Measurements from ENCODE around the gene ZNF133. TPM values are rescaled to one million over a fixed set of nuclear protein-coding genes. Genes with fewer than 3 reads are reported as not detected.

ZNF133 gene
- total RNA-seq, 1 experiment from 2014 or later, result 9.3 TPM

DNA sequence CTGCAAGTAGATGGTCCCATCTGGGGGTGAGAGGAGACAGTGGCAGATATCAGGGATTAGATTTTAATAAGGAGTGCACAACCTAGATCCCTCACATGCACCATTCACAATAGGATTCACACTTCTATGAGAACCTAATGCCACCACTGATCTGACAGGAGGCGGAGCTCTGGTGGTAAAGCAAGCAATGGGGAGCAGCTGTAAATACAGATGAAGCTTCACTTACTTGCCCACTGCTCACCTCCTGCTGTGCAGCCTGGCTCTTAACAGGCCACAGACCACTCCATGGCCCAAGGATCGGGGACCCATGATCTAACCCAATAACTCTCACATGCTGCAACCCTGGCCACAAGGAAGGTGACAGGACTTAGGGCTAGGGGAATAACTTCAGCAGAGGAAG is 75.4 kb downstream of the ZNF133 start:
- Histone ChIP-seq H3K27me3 (replicated peaks; ENCODE audit: insufficient read depth, low read depth, low read length, poor library complexity) (no peaks in the 10 kb centered on the region), H3K36me3 (ENCODE audit: insufficient read depth, low read length, poor library complexity, severe bottlenecking) (no peaks in the 10 kb centered on the region), H3K27ac (ENCODE audit: low read depth, low read length, poor library complexity, severe bottlenecking) (no peak overlapping the region), H3K4me3 (ENCODE audit: low read depth, low read length, poor library complexity, severe bottlenecking) (no peak overlapping the region), H3K9me3 (ENCODE audit: low read depth, low read length, poor library complexity, severe bottlenecking) (no peaks in the 10 kb centered on the region), H3K4me1 (ENCODE audit: insufficient read depth, low read length, poor library complexity, severe bottlenecking) (no peaks in the 10 kb centered on the region)
- POLR2A ChIA-PET (ENCODE audit: low non-redundant PET), result no interaction called here
- CTCF ChIA-PET, result no interaction called here
- DNase-seq (ENCODE audit: low spot score), result no peak
- no peak for TF ChIP-seq EZH2 (IDR thresholded peaks at IDR 0.05; ENCODE audit: borderline replicate concordance, low read depth, low read length, poor library complexity, severe bottlenecking)
- TF ChIP-seq, protein P1, sequence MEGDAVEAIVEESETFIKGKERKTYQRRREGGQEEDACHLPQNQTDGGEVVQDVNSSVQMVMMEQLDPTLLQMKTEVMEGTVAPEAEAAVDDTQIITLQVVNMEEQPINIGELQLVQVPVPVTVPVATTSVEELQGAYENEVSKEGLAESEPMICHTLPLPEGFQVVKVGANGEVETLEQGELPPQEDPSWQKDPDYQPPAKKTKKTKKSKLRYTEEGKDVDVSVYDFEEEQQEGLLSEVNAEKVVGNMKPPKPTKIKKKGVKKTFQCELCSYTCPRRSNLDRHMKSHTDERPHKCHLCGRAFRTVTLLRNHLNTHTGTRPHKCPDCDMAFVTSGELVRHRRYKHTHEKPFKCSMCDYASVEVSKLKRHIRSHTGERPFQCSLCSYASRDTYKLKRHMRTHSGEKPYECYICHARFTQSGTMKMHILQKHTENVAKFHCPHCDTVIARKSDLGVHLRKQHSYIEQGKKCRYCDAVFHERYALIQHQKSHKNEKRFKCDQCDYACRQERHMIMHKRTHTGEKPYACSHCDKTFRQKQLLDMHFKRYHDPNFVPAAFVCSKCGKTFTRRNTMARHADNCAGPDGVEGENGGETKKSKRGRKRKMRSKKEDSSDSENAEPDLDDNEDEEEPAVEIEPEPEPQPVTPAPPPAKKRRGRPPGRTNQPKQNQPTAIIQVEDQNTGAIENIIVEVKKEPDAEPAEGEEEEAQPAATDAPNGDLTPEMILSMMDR (conservative IDR thresholded peaks at IDR 0.05; ENCODE audit: low read depth, low read length), result no peak
- intact Hi-C loops (cut with micrococcal nuclease; ENCODE audit: unreplicated experiment), result no loop called here
- BruUV-seq (replicated peaks), result no TSS peak

DNA sequence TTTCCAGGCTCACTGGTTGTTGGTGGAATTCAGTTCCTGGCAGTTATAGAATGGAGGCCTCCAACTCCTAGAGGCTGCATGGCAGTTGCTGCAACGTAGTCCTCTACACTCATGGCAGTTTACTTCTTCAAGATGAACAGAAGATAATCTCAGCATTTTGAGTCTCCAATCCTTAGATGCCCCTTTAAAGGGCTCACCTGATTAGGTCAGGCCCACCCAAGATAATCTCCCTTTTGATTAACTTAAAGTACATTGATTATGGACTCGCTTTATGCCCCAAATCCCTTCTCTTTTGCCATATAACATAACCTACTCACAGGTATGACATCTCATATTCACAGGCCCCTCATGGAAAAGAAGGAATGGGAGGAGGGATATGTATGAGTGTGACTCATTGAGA is 76.4 kb downstream of the ZNF133 start:
- ChIA-PET CTCF (no interaction called here), POLR2A (ENCODE audit: low non-redundant PET) (no interaction called here)
- TF ChIP-seq, protein P1 (conservative IDR thresholded peaks at IDR 0.05; ENCODE audit: low read depth, low read length), result no peak
- no peak for TF ChIP-seq EZH2 (IDR thresholded peaks at IDR 0.05; ENCODE audit: borderline replicate concordance, low read depth, low read length, poor library complexity, severe bottlenecking)
- Histone ChIP-seq H3K27me3 (replicated peaks; ENCODE audit: insufficient read depth, low read depth, low read length, poor library complexity) (no peaks in the 10 kb centered on the region), H3K4me3 (ENCODE audit: low read depth, low read length, poor library complexity, severe bottlenecking) (no peak overlapping the region), H3K4me1 (ENCODE audit: insufficient read depth, low read length, poor library complexity, severe bottlenecking) (no peaks in the 10 kb centered on the region), H3K27ac (ENCODE audit: low read depth, low read length, poor library complexity, severe bottlenecking) (no peak overlapping the region), H3K36me3 (ENCODE audit: insufficient read depth, low read length, poor library complexity, severe bottlenecking) (no peaks in the 10 kb centered on the region), H3K9me3 (ENCODE audit: low read depth, low read length, poor library complexity, severe bottlenecking) (no peaks in the 10 kb centered on the region)
- no peak for DNase-seq (ENCODE audit: low spot score)
- intact Hi-C loops (cut with micrococcal nuclease; ENCODE audit: unreplicated experiment), result no loop called here
- no TSS peak for BruUV-seq (replicated peaks)

Other genes with a start within 250 kb of the ZNF133 start
- not detected in 2 replicates for gene OVOL2, start 230.6 kb upstream of the ZNF133 start, total RNA-seq (2021)
- gene KAT14, start 150.7 kb upstream of the ZNF133 start, total RNA-seq (2021), result 20.1 and 20.6 TPM in 2 replicates
- 21.4 and 23.0 TPM in 2 replicates for gene PET117, start 150.7 kb upstream of the ZNF133 start, total RNA-seq (2021)
- gene DZANK1, start 178.5 kb downstream of the ZNF133 start, total RNA-seq (2021), result 3.9 and 4.4 TPM in 2 replicates
- gene POLR3F, start 178.9 kb downstream of the ZNF133 start, total RNA-seq (2021), result 18.1 and 22.1 TPM in 2 replicates
- 20.1 and 20.3 TPM in 2 replicates for gene RBBP9, start 208.7 kb downstream of the ZNF133 start, total RNA-seq (2021)
- gene SEC23B, start 219.4 kb downstream of the ZNF133 start, total RNA-seq (2021), result 55.6 and 55.9 TPM in 2 replicates